ENCODE results near the gene TCEA2. TPM values are rescaled to one million over a fixed set of nuclear protein-coding genes. Genes with fewer than 3 reads are reported as not detected.

The TCEA2 gene
- total and polyA plus RNA-seq, 2 of the 13 experiments (the other 11 are each of a cell fraction or from before 2014, with no cell fraction given) = 28.1 to 33.7 TPM

- TF ChIP-seq HNF4G (IDR thresholded peaks at IDR 0.05; ENCODE audit: borderline replicate concordance, low read depth, low read length) (peak; percentile 3; the same call in 1 of the 2 replicates), HNF4G (CRISPR knock-in tag; IDR thresholded peaks at IDR 0.05; ENCODE audit: borderline replicate concordance, low read depth) (no peak), ZNF235 (CRISPR knock-in tag; IDR thresholded peaks at IDR 0.05; ENCODE audit: borderline replicate concordance) (peak; percentile 98), TBP (CRISPR knock-in tag; IDR thresholded peaks at IDR 0.05) (no peak), CBX1 (IDR thresholded peaks at IDR 0.05; ENCODE audit: low read depth) (no peak), ZNF619 (CRISPR knock-in tag; IDR thresholded peaks at IDR 0.05) (no peak), TEAD2 (CRISPR knock-in tag; IDR thresholded peaks at IDR 0.05) (no peak), TAF15 (IDR thresholded peaks at IDR 0.05; ENCODE audit: low read depth, low read length, poor library complexity, severe bottlenecking) (peak; percentile 40), ZNF264 (CRISPR knock-in tag; IDR thresholded peaks at IDR 0.05) (0 out of 2 replicates have a peak, but pooled peaks have one; percentile 17), ELF3 (CRISPR knock-in tag; IDR thresholded peaks at IDR 0.05) (no peak; the same call in 1 of the 2 replicates), TFDP1 (CRISPR knock-in tag; IDR thresholded peaks at IDR 0.05; ENCODE audit: borderline replicate concordance) (no peak), ZBTB21 (CRISPR knock-in tag; IDR thresholded peaks at IDR 0.05) (peak; percentile 79; the same call in 1 of the 2 replicates), PAF1 (CRISPR knock-in tag; IDR thresholded peaks at IDR 0.05) (peak; percentile 30; the same call in 1 of the 2 replicates), ZSCAN9 (CRISPR knock-in tag; IDR thresholded peaks at IDR 0.05; ENCODE audit: borderline replicate concordance) (no peak), NR2F2 (IDR thresholded peaks at IDR 0.05; ENCODE audit: borderline replicate concordance, low read depth) (no peak), ZBTB37 (CRISPR knock-in tag; IDR thresholded peaks at IDR 0.05) (0 out of 2 replicates have a peak, but pooled peaks have one; percentile 68), ZNF572 (CRISPR knock-in tag; IDR thresholded peaks at IDR 0.05) (peak; percentile 70; the same call in 1 of the 2 replicates), ZNF550 (CRISPR knock-in tag; IDR thresholded peaks at IDR 0.05; ENCODE audit: borderline replicate concordance) (no peak), ZNF138 (CRISPR knock-in tag; IDR thresholded peaks at IDR 0.05; ENCODE audit: low read depth) (0 out of 2 replicates have a peak, but pooled peaks have one; percentile 61), SNAPC5 (CRISPR knock-in tag; IDR thresholded peaks at IDR 0.05; ENCODE audit: borderline replicate concordance) (0 out of 2 replicates have a peak, but pooled peaks have one; percentile 58), SRSF4 (IDR thresholded peaks at IDR 0.05; ENCODE audit: low read depth, low read length, poor library complexity, severe bottlenecking) (no peak)
- TF ChIP-seq, protein P1, sequence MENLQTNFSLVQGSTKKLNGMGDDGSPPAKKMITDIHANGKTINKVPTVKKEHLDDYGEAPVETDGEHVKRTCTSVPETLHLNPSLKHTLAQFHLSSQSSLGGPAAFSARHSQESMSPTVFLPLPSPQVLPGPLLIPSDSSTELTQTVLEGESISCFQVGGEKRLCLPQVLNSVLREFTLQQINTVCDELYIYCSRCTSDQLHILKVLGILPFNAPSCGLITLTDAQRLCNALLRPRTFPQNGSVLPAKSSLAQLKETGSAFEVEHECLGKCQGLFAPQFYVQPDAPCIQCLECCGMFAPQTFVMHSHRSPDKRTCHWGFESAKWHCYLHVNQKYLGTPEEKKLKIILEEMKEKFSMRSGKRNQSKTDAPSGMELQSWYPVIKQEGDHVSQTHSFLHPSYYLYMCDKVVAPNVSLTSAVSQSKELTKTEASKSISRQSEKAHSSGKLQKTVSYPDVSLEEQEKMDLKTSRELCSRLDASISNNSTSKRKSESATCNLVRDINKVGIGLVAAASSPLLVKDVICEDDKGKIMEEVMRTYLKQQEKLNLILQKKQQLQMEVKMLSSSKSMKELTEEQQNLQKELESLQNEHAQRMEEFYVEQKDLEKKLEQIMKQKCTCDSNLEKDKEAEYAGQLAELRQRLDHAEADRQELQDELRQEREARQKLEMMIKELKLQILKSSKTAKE (CRISPR knock-in tag; IDR thresholded peaks at IDR 0.05; ENCODE audit: borderline replicate concordance) = no peak
- TF ChIP-seq, protein P2, sequence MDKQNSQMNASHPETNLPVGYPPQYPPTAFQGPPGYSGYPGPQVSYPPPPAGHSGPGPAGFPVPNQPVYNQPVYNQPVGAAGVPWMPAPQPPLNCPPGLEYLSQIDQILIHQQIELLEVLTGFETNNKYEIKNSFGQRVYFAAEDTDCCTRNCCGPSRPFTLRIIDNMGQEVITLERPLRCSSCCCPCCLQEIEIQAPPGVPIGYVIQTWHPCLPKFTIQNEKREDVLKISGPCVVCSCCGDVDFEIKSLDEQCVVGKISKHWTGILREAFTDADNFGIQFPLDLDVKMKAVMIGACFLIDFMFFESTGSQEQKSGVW (CRISPR knock-in tag; IDR thresholded peaks at IDR 0.05; ENCODE audit: borderline replicate concordance) = no peak
Observed at GRCh38 chr20:64036346-64037198, 26.4 kb upstream of the TCEA2 start (continued).
